HG03280 (cell line): ENCODE measurements around the gene RSKR.
"Not testable (repeated sequence)": the region's sequence is repeated elsewhere in the genome, so short reads cannot be mapped to it uniquely, and the experiment has no call there.

Source experiments
- ATAC-seq: cut with Tn5 transposase; IDR thresholded peaks from one replicate; pipeline ENCODE4 v1.9.1; 2021; ENCODE audit warnings: mild to moderate bottlenecking, moderate library complexity; ENCODE audit not compliant: unreplicated experiment

The RSKR gene

DNA sequence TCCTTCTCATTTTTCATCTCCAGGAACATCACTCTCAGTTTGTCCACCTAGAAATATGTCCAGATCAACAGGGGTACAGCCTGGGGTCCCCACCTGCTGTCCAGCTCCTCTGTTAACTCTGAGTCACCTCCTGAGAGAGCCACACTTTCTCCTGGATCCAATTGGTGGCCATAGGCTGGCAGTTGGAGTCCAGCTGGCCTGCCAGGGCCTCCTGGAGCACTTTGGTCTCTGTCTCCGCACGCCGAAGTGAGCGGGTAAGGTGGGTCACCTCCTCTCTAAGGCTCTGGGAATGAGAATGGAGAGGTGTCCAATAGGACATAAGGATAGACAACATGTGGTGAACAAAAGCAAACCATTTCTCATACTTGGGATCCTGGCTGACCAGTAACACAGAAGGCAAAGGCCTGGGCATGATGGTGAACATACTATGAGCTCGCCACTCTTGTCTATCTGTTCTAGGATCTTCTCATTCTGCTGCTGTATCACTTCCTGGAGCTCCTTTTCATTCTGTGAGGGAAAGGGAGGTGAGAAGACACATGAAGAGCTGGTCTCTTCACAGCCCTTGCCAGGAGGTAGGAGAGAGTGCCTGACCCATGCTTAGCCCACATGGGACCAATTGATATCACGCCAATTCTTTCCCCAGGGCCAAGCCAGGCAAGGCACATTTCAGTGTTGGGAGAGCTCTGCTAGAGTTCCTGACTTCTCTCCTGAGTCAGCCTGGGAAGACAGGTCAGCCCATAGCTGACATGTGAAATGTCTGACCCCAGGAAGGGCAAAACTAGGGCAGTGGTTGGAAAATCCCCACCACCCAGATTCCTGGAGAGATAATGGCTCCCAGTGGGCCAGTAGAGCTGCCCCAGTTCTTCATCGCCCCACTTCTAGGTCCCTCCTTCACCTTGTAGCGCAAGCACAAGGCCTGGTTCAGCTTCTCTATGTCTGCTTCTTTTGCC lies 35.5 kb downstream of the RSKR start:
- no peak for ATAC-seq

DNA sequence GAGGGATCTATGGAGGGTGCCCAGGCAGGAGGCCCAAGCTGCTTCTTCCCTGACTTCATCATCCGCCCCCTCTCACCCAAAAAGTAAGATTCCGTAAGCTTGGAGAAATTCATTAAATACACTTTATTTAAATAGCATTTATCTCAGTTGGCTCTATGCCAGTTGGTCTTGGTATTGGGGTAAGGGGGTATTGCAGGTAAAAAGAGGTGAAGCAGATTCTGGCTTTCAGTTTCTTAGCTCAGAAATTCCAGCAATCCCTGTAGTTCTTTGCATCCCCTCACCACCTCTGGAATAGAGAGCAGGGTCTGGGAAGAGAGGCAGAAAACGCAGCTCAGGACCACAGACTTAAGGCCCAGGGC lies 36.5 kb downstream of the RSKR start:
- ATAC-seq, result no peak

DNA sequence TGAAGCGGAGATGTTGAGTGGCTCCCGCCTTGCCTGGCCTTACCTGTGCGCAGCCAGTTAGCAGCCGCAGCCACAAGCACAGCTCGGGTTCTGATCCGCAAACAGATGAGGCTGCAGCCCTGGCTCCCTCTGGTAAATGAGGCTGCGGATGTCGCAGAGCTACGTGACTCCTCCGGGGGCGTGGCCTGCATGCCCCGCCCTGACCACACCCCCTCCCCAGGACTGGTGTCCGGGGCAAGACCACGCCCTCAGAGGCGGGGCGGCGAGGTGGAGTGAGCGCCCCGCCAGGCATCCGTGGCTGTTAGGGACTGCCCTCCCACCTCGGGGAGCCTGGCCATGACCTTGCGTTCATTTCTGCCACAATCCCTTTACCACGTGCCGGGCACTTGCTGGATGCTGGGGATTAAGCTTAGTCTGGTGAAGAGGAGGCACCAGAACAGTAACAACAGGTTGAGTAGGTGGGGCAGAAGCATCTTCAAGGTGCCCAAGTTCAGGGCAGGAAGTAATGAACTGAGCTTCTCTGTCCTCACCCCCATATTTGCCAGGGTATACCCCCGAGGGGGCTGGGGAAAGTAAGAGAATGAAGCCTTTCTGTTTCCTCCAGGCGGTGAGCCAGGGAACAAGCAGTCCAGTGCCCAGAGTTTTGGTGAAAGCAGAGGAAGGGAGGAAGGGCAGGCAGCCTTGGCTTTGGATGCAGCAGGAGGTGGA lies 37.1 kb downstream of the RSKR start, which contains the start of gene ALDOC:
TSS of gene ALDOC (minus strand) at position 138 of the 708 bp plus-strand sequence. CDS start 1,363 bp downstream, outside the sequence.
- peak; percentile 86 for ATAC-seq

DNA sequence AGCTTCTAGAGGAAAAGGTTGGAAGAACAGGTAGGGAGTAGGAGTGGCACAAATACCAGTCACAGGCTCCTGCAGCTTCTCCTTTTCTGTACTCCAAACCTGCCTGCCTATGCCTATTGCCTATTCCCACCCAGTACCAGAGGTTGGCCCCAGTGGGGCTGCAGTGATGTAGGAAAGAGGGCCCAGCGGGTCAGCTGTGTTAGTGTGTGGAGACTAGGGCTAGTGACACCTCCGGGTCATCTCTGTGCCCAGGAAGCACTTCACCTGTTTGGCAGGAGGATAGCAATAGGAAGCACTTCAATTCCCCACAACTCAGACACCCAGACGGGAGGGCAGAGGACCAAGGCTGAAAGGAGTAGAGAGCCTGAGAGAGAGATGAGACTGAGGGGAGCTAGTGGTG lies 38.0 kb downstream of the RSKR start:
- ATAC-seq, result not testable (repeated sequence)

DNA sequence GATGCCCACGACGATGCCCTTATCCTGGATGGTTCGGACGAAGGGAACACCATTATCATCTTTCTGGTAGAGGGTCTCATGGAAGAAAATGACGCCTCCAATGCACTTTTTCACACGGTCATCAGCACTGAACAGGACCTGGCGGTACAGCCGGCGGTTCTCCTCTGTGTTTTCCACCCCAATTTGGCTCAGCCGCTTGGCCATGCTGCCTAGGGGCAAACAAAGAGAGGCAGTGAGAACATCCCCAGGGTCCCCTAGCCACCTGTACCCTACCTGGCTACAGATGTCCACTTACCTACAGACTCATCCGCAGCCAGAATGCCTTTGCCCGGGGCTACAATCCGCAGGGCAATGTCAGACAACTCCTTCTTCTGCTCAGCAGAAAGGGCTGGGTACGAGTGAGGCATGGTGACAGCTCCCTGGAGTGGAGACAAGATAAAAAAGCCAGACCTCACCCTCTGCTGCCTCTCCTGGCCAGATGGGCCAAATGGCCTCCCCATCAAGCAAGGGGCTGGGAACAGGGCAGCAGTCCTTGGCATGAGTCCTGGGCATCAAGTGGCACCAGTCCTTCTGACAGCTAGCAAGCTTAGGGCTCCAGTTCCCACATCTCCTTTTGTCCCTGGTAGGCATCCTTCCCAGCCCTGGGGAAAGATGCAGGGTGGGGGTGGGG lies 38.7 kb downstream of the RSKR start:
- no peak for ATAC-seq

DNA sequence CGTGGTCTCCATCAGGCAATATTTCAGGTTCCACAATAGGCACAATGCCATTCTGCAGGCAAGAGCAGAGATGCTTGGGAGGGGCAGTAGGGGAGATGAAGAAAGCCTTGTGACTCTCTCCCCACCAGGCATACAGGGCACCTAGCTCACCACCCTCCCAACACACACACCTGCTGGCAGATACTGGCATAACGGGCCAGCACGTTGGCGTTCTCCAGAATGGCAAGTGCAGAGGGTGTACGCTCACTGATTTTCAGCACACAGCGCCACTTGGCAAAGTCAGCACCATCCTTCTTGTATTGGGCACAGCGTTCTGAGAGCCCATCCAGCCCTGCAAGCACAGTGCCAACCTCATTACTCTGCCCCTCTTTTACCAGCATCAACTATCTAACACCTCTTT lies 39.5 kb downstream of the RSKR start:
- ATAC-seq, result no peak

DNA sequence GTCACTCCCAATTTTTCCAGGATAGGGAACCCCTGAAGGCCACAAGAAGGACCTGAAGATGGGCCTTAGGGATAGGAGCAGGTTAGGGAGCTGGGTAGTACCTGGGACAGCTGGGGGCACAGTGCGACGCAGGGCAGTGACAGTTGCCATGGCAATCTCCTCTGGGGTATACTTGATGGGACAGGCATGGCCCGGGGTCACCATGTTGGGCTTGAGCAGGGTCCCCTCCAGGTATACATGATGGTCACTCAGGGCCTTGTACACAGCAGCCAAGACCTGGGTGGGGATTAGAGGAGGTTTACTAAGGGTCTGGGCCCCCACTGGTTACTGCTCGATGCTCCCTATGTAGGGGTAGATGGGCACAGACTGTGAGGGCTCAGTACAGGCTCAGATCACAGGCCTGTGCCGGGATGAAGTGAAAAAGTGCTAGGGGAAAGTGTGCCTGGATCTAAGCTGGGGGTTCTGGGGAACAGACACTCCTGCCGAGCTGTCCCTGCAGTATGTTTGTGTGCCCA lies 40.0 kb downstream of the RSKR start:
- ATAC-seq, result no peak

DNA sequence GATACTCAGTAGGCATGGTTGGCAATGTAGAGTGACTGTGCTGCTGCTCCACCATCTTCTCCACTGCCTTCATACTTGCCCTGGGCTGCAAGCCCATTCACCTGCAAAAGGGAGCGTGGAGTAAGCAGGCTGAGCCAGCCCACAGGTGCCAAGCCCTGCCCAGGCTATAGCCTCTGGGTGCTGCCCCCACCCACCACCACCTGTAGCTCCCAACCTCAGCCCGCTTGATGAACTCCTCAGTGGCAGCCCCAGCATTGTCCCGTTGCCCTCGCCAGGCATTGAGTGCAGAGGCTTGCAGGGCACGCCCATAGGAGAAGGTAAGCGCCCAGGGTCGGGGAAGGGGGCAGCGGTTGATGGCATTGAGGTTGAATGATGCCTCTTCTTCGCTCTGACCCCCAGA lies 40.5 kb downstream of the RSKR start:
- no peak for ATAC-seq

DNA sequence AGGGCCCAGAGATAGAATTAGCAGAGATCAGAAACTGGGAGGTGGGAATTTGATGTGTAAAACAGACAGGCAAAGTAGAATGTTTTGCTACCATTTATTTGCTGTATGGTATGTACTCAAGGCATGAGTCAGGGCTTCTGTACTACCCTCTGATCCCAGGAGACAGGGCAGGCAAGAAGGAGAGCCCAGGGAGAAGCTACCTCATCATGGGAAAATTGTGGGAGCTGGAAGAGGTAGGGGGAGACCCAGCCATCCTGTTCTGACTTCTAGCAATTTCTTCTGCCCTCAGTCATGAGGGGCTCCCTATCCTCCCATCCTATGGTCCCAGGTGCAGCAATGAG lies 41.0 kb downstream of the RSKR start:
- ATAC-seq, result no peak

DNA sequence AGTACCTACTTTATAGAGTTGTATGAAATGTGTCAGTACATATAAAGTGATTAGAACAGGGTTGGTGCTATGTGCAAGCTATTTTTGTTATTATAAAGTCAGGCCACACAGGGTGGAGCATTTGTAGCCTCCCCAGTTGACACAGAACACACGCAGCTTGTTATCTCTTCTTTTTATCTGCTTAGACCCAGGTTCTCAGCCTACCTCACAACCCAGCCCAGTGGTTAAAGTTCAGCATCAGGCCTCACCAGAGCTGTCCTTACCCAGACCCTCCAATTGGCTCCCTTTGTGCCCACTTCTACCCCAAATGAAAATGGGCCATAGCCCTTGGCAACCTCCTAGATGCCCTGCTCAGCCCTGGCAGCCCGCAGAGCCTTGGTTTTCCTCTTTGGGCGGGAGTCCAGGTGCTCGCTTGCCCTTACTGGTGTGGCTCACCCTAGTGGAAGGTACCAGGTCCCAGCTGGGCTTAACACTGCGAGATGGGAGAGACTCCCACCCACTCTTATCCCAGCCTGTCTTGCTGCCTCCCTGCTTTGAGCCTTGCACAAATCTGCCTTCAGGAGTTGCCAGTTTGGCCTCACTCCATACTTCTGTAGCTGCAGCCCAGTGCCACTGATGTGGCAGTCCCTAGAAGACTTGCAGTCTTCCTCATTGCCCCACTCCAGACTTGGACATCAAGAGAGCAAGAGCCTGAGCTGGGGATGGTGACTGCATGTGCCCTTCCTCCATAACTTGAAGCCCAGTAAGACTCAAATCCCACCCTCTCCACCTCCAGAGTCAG lies 41.5 kb downstream of the RSKR start:
- no peak for ATAC-seq

DNA sequence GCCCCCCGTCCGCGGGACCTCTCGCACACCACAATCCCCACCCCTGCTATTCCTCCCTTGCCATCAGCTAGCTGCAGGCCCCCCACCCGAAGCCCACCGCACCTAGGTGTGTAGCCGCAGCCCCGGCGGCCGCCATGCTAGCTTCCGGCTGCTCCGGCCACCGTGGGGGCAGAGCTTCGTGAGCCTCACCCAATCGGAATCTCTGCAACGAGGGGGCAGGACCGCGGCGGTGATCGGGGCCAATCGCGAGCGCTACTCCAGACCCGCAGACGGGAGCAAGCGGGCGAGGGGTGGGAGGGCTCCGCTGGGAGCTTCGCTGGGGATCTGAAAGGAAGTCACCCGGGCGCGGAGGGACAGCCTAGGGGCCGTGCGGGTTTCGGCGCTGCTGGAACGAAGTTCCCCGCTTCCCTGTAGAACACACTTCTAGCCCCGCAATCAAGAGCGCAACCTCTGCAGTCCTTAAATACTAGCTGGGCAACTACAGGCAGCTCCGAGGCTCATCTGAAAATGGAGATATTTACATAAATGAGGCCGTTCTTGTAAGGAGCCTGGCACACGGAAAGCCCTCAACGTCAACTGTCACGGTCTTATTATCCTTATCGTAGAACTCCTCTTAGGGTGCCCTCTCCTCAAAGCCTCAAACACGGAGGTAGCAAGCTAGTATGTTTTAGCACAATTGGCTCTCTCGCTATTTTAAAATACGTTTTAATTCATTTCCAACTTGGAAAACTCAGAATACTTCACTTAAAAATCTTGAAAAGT lies 42.4 kb downstream of the RSKR start, which contains the start of gene PIGS:
TSS of gene PIGS (minus strand) at position 164 of the 762 bp plus-strand sequence. CDS start at position 136, 28 bp downstream.
- ATAC-seq, result peak; percentile 90

DNA sequence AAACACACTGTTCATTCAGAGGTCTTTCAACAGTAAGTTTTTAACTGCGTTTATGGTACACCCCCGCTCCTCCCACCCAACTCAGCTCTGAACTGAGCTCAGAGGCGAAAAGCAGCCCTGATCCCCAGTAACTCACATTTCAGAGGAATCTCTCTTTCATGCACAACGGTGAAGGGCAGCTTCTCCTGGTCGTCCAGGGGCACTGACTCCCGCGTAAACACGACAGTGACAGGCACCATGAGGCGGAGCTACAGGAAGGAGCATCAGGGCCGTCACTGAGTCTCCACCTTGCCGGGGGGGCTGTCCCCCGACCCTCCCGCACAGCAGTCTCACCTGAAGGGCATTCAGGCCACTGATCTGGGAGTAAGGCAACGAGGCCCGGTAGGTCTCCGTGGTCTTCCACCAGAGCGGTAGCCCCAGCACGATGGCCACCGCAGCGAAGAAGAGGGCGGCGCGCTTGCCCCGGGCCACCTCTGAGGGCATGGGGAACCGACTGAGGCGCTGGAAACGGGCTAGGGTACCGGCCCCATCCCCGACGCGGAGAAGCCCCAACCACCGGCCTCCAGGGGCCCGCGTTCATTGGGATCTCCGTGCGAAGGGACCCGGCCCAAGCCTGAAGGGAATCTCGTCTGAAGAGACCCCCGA lies 43.1 kb downstream of the RSKR start:
- ATAC-seq, result peak; percentile 33

DNA sequence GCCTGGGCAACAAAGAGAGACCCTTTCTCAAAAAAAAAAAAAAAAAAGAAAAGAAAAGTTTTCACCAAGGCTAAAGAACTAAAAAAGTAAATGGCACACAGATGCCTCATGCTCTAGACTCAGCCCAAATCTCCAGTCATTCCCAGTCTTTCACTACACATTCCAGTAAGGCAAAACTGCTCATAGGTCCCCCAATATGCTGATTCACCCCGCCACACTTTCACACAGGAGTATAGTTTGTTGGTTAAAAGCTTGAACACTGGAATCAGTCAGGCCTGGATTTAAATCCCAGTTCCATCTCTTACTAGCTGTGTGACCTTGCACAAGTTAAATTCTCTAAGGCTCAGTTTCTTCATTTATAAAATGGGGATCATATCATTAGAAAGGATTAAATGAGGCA lies 44.5 kb downstream of the RSKR start:
- no peak for ATAC-seq

DNA sequence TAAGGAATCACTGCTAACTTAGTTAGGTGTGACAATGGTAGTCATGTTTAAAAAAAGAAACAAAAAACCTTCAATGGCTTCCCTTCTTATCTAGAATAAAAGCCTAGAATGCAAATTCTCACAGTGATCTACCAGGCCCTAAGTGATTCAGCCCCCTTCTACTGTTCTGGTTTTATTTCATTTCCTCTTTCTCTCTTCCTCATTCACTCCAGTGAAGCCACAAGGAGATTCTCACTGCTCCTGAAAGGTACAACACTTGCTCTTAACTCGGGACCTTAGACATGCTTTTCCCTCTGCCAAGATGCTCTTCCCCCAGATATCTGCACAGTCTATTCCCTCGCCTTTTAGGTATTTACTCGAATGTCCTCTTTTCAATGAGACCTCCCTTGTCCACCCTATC lies 46.4 kb downstream of the RSKR start:
- no peak for ATAC-seq

DNA sequence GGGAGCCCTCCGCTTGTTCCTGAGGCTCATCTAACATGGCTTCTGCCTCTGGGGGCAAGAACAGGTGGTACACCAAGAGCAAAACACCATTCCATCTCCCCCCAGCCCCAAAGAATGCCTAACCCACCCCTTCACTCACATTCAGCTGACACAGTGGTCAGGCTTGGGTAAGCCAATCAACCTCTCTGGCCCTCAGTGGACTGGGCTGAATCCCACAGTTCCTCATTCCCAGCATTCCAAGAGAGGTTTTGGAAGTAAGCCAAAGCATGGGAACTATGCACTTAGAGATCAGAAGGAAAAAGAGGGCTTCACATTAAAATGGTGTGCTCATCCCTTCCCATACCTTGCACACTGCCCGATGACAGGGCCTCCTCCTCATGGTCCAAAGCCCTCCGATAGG lies 50.5 kb downstream of the RSKR start:
- no peak for ATAC-seq
